Stomach (tissue), 9 donors: ENCODE measurements around the gene CCNDBP1. TPM values are rescaled to one million over a fixed set of nuclear protein-coding genes. Genes with fewer than 3 reads are reported as not detected.
"Not testable (repeated sequence)": the region's sequence is repeated elsewhere in the genome, so short reads cannot be mapped to it uniquely, and the experiment has no call there.

ENCODE experiments used
- DNase-seq, 2 donors: peaks; one replicate each; pipeline versions ENCODE4 v3.0.0 to v3.0.0-alpha.2; 2013 to 2019
- H3K27ac ChIP-seq, 5 donors: fragments of 200-600 bp in 4 of 5; sonication (generic) in 4 of 5; one replicate each; pipeline ENCODE4 v1.5.1; 2013 to 2019; ENCODE audit warnings: mild to moderate bottlenecking in 1 of 5, moderate library complexity in 1 of 5
- H3K27me3 ChIP-seq, 3 donors: fragments of 200-600 bp; sonication (generic); one replicate each; pipeline ENCODE4 v1.5.1; 2017 to 2019; ENCODE audit warnings: mixed run types in 1 of 3
- H3K36me3 ChIP-seq, 4 donors: fragments of 200-600 bp; sonication (generic); 1 replicate in 3 of 4; 2 replicates in 1 of 4; pipeline ENCODE4 v1.5.1; 2016 to 2019
- H3K4me1 ChIP-seq, 4 donors: fragments of 200-600 bp; sonication (generic); one replicate each; pipeline ENCODE4 v1.5.1; 2016 to 2019
- H3K4me3 ChIP-seq, 4 donors: fragments of 200-600 bp; sonication (generic) in 3 of 4; one replicate each; pipeline ENCODE4 v1.5.1; 2016 to 2019; ENCODE audit warnings: mild to moderate bottlenecking in 1 of 4
- H3K9me3 ChIP-seq, 4 donors: fragments of 200-600 bp; sonication (generic); one replicate each; pipeline ENCODE4 v1.5.1; 2016 to 2019
- CTCF ChIP-seq, 7 experiments: fragments of 450-650 bp in 4 of 7; fragments of 200-600 bp in 3 of 7; sonication (generic) in 3 of 7; IDR thresholded peaks; one replicate each; pipeline ENCODE4 v1.5.1; 2016 to 2019; ENCODE audit warnings: antibody characterized with exemption in 7 of 7, control low read depth in 2 of 7, mild to moderate bottlenecking in 1 of 7
- EP300 ChIP-seq: sonication (generic); formaldehyde crosslinking; IDR thresholded peaks from one replicate; pipeline ENCODE4 v1.6.1; 2017; ENCODE audit warnings: antibody characterized with exemption
- POLR2A ChIP-seq, 4 donors: fragments of 450-650 bp; IDR thresholded peaks; one replicate each; pipeline ENCODE4 v1.6.1; 2016; ENCODE audit warnings: antibody characterized with exemption in 4 of 4, control low read depth in 2 of 4, mild to moderate bottlenecking in 1 of 4, moderate library complexity in 1 of 4
- POLR2AphosphoS5 ChIP-seq, 3 donors: sonication (generic); formaldehyde crosslinking; IDR thresholded peaks; one replicate each; pipeline ENCODE4 v1.6.1; 2016; ENCODE audit warnings: antibody characterized with exemption in 3 of 3
- WGBS, 5 donors: extraction: QIAGEN DNeasy Blood & Tissue Kit in 3 of 5; methylation state at CpG; one replicate each; pipeline versions ENCODE4 v1.1.5 to v1.1.7; 2013 to 2018; 5-methylcytosine and 5-hydroxymethylcytosine counted together
- intact Hi-C: fragments of 100-400 bp; cut with DNase I; formaldehyde crosslinking; loops from one replicate; pipeline ENCODE4 v1.15.1; 2023; ENCODE audit warnings: low total_unique reads
- polyA plus RNA-seq, 3 donors: library from polyadenylated mRNA; stranded (reverse); fragments of 200-250 nt; gene quantifications; one replicate each; pipeline ENCODE4 v1.2.3, GENCODE V29; 2013
- total RNA-seq, 5 donors: library from RNA; depleted of rRNA; stranded (reverse); fragments of >200 nt; gene quantifications; one replicate each; pipeline versions ENCODE4 v1.1.0 to v1.2.3, GENCODE V29; 2014 to 2016
- donor health status: healthy with polysubstance abuse.
- donor health status: Bipolar disorder and iron deficiency.
- donor health status: healthy.

Gene CCNDBP1
- total and polyA plus RNA-seq, 8 donors: 41.1 to 136 (median 52.8) TPM

GRCh38 chr15:43190178-43190577 lies 5.0 kb downstream of the CCNDBP1 start:
- no peak for TF ChIP-seq POLR2AphosphoS5 (IDR thresholded peaks at IDR 0.05)
- no peak for TF ChIP-seq POLR2A (IDR thresholded peaks at IDR 0.05)
- no peak for TF ChIP-seq CTCF (IDR thresholded peaks at IDR 0.05)
- no peak for TF ChIP-seq EP300
- Histone ChIP-seq H3K4me3 (no peak overlapping the region), H3K27me3 (no peaks in the 10 kb centered on the region), H3K4me1 (peaks cover 22 to 44% (median 34%) of the 10 kb centered on the region in 4 donors), H3K36me3 (peaks cover 50 to 65% (median 59%) of the 10 kb centered on the region in 4 donors), H3K9me3 (no peaks in the 10 kb centered on the region), H3K27ac (no peak overlapping the region)
- intact Hi-C loops: no loop called here
- DNase-seq: peak; percentile 23 to 56
- WGBS, 5 donors: 33 to 71% (median 62%) methylated on average over 1 of the region's 1 CpG

GRCh38 chr15:43193710-43194109 lies 8.5 kb downstream of the CCNDBP1 start:
- WGBS, 5 donors: 89 to 93% (median 91%) methylated on average over 2 of the region's 2 CpGs
- Histone ChIP-seq H3K36me3 (peaks cover 63 to 93% (median 89%) of the 10 kb centered on the region in 4 donors), H3K27me3 (no peaks in the 10 kb centered on the region), H3K27ac (no peak overlapping the region), H3K9me3 (no peaks in the 10 kb centered on the region), H3K4me1 (peaks cover 0 to 16% (median 12%) of the 10 kb centered on the region in 4 donors), H3K4me3 (no peak overlapping the region)
- no peak for DNase-seq
- intact Hi-C loops: no loop called here
- TF ChIP-seq EP300 (no peak), CTCF (IDR thresholded peaks at IDR 0.05) (no peak), POLR2AphosphoS5 (IDR thresholded peaks at IDR 0.05) (no peak), POLR2A (IDR thresholded peaks at IDR 0.05) (no peak)

DNA sequence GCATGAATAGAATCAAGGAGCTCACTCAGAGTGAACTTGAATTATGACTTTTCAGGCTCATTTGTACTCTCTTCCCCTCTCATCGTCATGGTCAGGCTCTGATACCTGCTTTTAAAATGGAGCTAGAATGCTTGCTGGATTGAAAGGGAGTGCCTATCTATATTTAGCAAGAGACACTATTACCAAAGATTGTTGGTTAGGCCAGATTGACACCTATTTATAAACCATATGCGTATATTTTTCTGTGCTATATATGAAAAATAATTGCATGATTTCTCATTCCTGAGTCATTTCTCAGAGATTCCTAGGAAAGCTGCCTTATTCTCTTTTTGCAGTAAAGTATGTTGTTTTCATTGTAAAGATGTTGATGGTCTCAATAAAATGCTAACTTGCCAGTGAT lies 9.6 kb downstream of the CCNDBP1 start:
- no peaks in the 10 kb centered on the region for H3K27me3 ChIP-seq
- no peak for DNase-seq
- no peak for TF ChIP-seq EP300
- TF ChIP-seq CTCF (IDR thresholded peaks at IDR 0.05): no peak
- TF ChIP-seq POLR2AphosphoS5 (IDR thresholded peaks at IDR 0.05): no peak
- no peak for TF ChIP-seq POLR2A (IDR thresholded peaks at IDR 0.05)
- H3K4me3 ChIP-seq: no peak overlapping the region
- peaks cover 0 to 9% (median 6%) of the 10 kb centered on the region in 4 donors for H3K4me1 ChIP-seq
- H3K36me3 ChIP-seq: peaks cover 58 to 89% (median 82%) of the 10 kb centered on the region in 4 donors
- H3K9me3 ChIP-seq: no peaks in the 10 kb centered on the region
- H3K27ac ChIP-seq: no peak overlapping the region
- intact Hi-C loops: no loop called here
- 84 to 94% (median 92%) methylated on average over 2 of the region's 2 CpGs for WGBS, 5 donors

DNA sequence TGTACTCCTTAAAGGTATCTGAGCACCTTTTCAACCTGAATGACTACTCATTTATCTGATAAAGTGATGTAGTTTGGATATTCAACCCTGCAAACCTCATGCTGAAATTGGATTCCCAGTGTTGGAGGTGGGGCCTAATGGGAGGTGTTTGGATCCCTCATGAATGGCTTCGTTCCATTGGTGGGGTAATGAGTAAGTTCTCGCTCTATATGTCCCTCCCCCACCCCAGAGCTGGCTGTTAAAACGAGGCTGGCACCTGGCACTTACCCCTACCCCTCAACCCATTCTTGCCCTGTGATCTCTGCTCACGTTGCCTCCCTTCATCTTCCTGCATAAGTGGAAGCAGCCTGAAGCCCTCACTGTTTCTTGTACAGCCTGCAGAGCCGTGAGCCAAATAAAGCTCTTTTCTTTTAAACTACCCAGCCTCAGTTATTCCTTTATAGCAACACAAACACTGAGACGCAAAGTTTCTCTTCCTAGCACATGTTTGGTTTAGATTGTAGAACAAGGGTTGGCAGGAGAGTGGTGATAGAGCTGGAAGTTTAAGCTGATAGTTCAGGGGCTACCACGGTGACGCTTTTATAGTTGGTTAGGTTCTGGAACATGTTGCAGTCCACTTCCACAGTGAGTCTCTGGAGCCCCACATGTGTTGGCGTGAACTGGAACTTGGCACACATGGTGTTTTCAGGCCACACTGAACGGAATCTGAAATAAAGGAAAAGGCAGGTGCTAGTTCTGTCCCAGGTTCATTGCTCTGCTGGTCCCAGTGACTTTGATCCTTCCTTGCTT lies 11.8 kb downstream of the CCNDBP1 start:
- Histone ChIP-seq H3K36me3 (peaks cover 37 to 67% (median 61%) of the 10 kb centered on the region in 4 donors), H3K27ac (no peak overlapping the region), H3K4me3 (no peak overlapping the region), H3K9me3 (no peaks in the 10 kb centered on the region), H3K27me3 (no peaks in the 10 kb centered on the region), H3K4me1 (no peaks in the 10 kb centered on the region)
- DNase-seq: no peak
- intact Hi-C loops: no loop called here
- WGBS, 5 donors: 51 to 67% (median 60%) methylated on average over 10 of the region's 10 CpGs
- no peak for TF ChIP-seq CTCF (IDR thresholded peaks at IDR 0.05)
- TF ChIP-seq POLR2AphosphoS5 (IDR thresholded peaks at IDR 0.05): no peak
- no peak for TF ChIP-seq POLR2A (IDR thresholded peaks at IDR 0.05)
- TF ChIP-seq EP300: no peak

DNA sequence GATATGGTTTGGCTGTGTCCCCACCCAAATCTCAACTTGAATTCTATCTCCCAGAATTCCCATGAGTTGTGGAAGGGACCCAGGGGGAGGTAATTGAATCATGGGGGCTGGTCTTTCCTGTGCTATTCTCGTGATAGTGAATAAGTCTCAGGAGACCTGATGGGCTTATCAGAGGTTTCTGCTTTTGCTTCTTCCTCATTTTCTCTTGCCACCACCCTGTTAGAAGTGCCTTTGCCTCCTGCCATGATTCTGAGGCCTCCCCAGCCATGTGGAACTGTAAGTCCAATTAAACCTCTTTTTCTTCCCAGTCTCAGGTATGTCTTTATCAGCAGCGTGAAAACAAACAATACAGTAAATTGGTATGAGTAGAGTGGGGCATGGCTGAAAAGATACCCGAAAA lies 12.6 kb downstream of the CCNDBP1 start:
- DNase-seq, H3K4me3 ChIP-seq, H3K9me3 ChIP-seq, intact Hi-C loops, H3K27ac ChIP-seq, H3K27me3 ChIP-seq, H3K4me1 ChIP-seq: not testable (repeated sequence)
- peaks cover 29 to 59% (median 53%) of the 10 kb centered on the region in 4 donors for H3K36me3 ChIP-seq
- 59 to 83% (median 70%) methylated on average over 3 of the region's 3 CpGs for WGBS, 5 donors

GRCh38 chr15:43198556-43198955 lies 13.4 kb downstream of the CCNDBP1 start:
- DNase-seq, H3K27ac ChIP-seq, intact Hi-C loops, H3K27me3 ChIP-seq, H3K9me3 ChIP-seq, H3K4me3 ChIP-seq, H3K4me1 ChIP-seq: not testable (repeated sequence)
- peaks cover 23 to 51% (median 45%) of the 10 kb centered on the region in 4 donors for H3K36me3 ChIP-seq
- 90 to 99% (median 97%) methylated on average over 3 to 4 of the region's 4 CpGs for WGBS, 5 donors
